Endothelial cell of umbilical vein (primary cell): ENCODE data around the gene TP53RK.

Experiments used
- CTCF ChIP-seq, 2 donors: IDR thresholded peaks; 1 replicate in 1 of 2; 2 replicates in 1 of 2; pipeline ENCODE4 v1.5.1; 2011; ENCODE audit warnings: low read length in 2 of 2, mild to moderate bottlenecking in 2 of 2, moderate library complexity in 2 of 2, control low read depth in 1 of 2, inconsistent platforms in 1 of 2, low read depth in 1 of 2; ENCODE audit not compliant: insufficient read depth in 1 of 2; ENCODE audit errors: extremely low read depth in 1 of 2
- MYC ChIP-seq: IDR thresholded peaks from one replicate; pipeline ENCODE4 v1.6.1; 2011; ENCODE audit warnings: mild to moderate bottlenecking, low read depth, low read length
- POLR2A ChIP-seq: IDR thresholded peaks from 2 replicates; pipeline ENCODE4 v1.6.1; 2012; ENCODE audit warnings: low read depth, mild to moderate bottlenecking, control low read depth, low read length

- no peak for TF ChIP-seq POLR2A
- no peak for TF ChIP-seq CTCF (IDR thresholded peaks at IDR 0.05; ENCODE audit: extremely low read depth in 1 of 2, insufficient read depth in 1 of 2, low read depth in 1 of 2, low read length in 2 of 2)
- no peak for TF ChIP-seq MYC
These were observed 9.5 kb upstream of the TP53RK start for GRCh38 chr20:46698788-46699187.
